KG1 (cell line): ENCODE results near the gene ATP6V0C.

Experiments used
- DNase-seq: peaks from one replicate; lab custom pipeline; 2025; lab: John Stamatoyannopoulos, UW

Gene ATP6V0C

DNA sequence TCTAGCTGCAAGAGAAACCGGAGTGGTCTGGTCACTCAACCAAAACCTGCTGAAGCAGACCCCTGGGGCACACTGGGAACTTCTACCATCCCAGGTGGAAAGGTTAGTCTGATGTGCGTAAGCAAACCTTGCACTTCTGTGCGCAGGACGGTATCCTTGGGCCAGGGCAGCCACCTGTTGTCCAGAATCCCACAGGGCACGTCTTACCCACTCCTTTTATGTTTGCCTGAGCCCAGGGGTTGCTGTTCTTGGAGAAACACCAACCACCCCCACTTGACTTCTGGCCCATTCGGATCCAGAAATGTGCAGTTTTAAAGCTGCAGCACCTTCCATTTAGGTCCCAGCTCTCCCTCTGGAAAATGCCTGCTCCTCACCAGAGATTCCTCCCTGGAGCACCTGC lies 20.1 kb upstream of the ATP6V0C start:
- no peak for DNase-seq

DNA sequence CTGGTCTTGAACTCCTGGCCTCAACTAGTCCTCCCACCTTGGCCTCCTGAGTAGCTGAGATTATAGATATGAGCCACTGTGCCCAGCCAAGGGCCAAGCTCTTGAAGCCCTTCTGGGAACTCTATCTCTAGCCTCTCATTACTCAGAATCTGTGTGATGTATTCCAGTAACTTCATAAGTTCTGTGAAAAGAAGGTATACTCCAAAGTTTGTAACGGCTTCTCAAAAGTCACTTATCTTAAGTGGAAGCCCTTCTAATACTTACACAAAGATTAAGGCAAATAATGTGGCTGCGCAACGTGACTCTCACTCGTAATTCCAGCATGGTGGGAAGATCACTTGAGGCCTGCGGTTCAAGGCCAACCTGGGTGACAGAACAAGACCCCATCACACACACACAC lies 19.1 kb upstream of the ATP6V0C start:
- no peak for DNase-seq

DNA sequence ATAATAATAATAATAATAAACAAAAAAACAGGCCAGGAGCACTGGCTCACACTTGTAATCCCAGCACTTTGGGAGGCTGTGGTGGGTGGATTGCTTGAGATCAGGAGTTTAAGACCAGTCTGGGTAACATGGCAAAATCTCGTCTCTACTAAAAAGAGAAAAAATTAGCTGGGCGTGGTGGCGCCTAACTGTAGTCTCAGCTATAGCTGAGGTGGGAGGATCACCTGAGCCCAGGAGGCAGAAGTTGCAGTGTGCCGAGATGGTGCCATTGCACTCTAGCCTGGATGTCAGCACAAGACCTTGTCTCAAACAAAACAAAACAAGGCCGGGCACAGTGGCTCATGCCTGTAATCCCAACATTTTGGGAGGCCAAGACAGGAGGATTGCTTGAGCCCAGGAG lies 18.7 kb upstream of the ATP6V0C start:
- DNase-seq = no peak

DNA sequence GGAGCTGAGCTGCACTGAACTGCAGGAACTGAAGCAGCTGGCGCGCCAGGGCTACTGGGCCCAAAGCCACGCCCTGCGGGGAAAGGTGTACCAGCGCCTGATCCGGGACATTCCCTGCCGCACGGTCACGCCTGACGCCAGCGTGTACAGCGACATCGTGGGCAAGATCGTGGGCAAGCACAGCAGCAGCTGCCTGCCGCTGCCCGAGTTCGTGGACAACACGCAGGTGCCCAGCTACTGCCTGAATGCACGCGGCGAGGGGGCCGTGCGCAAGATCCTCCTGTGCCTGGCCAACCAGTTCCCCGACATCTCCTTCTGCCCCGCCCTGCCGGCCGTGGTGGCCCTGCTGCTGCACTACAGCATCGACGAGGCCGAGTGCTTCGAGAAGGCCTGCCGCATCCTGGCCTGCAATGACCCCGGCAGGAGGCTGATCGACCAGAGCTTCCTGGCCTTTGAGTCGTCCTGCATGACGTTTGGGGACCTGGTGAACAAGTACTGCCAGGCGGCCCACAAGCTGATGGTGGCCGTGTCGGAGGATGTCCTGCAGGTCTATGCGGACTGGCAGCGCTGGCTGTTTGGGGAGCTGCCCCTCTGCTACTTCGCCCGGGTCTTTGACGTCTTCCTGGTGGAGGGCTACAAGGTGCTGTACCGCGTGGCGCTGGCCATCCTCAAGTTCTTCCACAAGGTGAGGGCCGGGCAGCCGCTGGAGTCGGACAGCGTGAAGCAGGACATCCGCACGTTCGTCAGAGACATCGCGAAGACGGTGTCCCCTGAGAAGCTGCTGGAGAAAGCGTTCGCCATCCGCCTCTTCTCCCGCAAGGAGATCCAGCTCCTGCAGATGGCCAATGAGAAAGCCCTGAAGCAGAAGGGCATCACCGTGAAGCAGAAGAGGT lies 17.3 kb upstream of the ATP6V0C start:
- no peak for DNase-seq

- DNase-seq = no peak
Measured at GRCh38 chr16:2497116-2497630, 16.6 kb upstream of the ATP6V0C start.

DNA sequence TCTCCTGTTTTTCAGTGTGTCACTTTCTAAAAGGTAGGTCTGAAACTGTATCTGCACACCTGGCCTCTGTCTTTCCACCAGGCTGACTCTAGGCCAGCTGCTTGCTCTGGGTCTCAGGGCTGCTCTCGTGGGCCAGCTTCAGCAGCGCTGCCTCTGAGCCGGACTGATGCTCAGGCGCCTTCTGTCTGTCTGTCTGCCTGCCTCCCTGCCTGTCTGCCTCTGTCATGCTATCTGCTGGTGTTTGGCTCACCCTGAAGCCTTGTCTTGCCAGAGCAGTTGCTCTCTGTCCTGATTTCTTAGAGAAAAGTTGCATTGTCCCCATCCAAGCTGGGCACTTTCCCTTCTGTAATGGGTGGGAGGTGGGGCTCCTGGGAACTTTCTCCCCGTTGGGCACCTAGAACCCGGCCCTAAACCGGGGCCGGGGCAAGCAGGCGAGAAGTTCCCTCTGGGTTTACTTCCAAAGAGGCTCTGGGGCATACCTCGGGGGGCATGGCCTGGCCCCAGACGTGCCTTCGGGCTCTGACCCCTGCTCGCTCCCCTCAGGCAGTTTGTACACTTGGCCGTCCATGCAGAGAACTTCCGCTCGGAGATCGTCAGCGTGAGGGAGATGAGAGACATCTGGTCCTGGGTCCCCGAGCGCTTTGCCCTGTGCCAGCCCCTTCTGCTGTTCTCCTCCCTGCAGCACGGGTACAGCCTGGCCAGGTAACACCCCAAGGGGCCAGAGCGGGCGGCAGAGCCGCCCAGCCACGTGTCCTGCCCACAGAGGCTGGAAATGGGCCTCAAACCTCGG lies 15.9 kb upstream of the ATP6V0C start:
- no peak for DNase-seq

DNA sequence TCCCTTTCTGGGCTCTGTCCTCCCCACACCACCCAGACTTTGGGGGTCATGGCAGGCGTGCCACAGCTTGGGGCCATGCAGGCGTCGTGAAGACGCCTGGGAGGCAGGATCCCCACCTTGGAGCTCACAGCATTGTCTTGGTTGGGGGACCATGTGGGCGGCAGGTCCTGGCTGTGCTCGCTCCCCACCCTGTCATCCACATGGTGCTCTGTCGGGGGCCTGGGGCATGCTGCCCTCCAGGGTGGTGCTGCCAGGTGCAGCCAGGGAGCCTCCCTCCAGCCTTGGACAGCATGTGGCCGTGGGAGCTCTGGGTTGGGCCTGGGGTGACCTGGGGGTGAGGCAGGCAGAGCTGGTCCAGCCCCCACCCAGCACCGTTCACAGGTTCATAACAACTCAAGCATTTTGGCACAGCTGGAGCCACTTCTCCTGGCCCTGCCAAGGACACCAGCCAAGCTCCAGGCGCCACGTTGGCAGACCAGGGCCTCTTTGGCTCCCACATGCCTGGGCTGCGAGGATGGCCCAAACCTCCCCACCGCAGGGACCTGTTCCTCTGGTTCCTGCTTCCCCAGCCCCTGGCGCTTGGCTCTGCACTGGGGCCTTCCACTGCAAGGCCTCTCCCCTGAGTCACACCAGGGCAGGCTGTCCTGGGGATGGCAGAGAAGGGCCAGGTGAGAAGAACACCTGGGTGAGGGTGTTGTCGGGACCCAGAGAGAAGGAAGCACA lies 15.1 kb upstream of the ATP6V0C start:
- no peak for DNase-seq

DNA sequence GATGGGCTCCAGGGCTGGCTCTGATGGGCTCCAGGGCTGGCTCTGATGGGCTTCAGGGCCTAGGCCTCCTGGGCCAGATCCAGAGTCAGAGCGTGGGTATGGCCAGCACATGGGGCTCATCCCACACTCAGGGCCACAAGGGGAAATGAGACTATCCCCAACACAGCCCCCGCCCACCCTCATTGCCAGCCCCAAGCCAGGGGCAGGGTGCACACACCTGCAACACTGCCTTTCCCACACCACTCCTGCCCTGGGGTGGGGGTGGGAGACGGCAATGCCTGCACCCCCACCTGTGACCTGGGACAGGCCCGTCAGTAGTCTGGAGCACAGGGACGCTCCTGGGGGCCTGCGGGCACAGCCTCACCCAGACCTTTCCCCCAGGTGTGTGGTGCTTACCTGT lies 14.3 kb upstream of the ATP6V0C start:
- DNase-seq = no peak

DNA sequence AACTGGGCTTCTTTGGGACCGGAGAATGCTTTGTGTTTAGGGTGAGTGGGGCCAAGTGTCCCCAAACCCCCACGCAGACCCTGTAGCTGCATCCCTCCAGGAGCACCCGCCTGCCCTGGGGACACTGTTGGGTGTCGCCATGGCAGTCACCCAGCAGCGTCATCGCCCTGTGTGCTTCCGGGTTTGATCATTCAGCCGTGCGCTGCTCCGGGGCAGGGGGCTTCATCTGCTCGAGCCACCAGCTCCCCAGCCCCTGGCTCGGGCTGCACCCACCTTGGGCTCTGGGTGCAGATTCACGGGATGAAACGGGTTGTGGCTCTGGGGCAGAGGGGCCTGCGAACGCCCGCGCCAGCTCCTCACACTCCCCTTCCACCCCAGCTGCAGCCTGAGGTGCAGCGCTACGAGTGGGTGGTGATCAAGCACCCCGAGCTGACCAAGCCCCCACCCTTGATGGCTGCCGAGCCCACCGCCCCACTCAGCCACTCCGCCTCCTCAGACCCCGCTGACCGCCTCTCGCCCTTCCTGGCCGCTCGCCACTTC lies 13.8 kb upstream of the ATP6V0C start:
- no peak for DNase-seq

DNA sequence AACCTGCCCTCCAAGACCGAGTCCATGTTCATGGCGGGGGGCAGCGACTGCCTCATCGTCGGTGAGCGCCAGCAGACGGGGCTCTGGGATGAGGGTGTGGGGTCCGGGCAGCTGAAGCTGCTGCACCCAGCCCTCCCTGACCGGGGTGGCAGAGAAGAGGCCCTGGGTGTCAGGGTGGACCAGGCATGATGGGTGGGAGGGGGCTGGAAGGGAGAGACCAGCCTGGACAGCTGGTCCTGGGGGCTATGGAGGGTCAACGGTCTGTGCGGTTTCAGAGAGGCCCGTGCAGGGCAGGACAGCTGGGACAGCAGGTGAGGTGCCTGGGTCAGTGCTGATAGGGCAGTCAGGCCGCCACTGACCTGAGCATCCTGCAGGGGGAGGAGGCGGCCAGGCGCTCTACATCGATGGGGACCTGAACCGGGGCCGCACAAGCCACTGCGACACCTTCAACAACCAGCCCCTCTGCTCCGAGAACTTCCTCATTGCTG lies 13.3 kb upstream of the ATP6V0C start:
- no peak for DNase-seq

DNA sequence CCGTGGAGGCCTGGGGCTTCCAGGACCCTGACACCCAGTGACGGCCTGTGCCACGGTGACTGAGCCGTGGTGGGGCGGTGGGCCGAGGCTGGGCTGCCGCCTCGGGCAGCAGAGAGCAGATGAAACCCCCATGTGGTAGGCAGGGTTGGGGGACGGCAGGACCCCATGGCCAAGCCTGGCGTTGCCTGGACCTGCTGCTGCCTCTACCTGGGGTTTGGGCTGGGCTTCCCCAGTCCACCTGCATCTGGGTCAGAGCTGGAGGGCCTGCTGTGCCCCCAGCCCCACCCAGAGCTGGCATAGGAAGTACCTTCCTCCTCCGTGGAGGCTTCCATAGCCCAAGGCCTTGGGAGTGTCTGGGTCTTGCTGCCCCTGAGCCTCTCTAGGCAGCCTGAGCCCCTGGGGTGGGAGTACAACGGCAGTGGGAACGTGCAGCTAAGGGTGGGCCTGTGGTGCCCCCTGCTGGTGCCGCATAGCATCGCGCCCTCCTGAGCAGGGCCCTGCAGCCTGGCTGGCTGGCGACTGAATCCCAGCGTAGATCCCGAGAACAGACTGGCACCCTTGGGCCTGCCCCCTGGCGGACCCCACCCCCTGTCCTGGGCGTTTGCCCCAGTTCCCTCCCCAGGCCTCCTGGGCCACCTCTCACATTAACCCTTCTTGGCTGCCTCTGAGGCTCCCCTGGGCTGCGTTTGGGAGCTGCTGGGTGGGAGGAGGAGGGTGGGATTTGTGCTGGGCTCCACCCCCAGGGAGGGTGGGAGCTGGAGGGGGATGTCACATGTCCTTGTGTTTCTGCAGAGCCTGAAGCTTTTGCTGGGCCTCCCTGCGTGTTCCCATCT lies 12.6 kb upstream of the ATP6V0C start:
- DNase-seq = peak; percentile 51

DNA sequence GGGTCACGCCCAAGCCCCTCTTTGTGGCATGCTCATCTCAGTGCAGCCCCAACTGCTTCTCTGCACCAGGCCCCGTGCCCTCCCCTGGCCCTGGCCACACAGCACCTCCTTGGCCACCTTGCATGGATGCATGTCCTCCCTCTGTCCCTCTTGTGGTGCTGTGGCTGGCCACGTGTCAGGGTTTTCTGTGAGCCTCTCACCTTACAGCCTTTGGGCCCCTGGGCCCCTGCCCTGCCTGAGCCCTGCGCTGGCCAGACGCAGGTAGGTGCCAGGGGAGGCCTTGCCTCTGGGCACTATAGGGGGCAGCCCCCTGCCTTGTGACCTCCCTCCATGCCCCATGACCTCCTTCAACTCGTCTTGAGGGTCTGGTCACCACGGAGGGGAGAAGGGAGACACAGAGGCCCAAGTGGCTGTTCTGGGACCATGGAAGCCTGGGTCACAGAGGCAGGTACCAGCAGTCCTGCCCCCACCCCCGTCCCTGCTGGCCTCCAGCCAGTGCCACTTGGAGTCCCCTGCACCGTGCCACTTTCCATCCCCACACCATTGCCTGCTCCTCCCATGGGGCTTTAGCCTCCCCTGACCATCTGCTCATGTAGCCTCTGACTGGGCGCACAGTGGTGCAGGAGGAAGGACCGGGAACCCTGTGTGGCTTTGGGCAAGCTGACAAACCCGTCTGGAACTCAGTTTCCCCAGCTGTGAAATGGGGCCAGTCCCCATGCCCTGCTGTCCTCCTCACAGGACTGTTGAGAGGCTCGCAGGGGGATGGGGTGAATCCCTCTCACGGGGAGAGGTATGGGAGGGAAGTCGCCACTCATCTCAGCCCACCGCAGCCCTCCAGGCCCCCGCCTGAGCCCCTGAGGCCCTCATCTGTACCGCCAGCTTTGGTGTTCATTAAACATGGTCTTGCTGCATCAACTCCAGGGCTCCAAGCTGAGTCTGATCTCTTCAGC lies 11.5 kb upstream of the ATP6V0C start:
- no peak for DNase-seq

DNA sequence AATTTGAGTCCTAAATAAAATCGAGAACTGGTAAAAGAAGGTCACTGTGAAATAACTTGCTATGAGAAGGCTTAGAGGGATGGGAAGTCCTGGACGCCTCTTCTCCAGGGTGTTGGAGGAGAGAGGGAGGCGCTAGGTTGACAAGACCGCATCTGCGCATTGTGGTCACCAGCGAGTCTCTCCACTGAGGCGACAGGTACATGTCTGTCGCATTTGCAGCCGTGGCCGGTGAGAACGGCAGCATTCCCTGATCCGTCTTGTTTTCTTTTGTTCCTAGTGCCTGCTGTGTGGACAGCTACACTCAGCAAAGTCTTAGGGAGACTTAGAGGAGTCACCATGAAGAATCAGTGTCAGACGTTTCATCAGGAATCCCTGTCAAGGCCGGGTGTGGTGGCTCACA lies 8.1 kb upstream of the ATP6V0C start:
- DNase-seq = no peak

DNA sequence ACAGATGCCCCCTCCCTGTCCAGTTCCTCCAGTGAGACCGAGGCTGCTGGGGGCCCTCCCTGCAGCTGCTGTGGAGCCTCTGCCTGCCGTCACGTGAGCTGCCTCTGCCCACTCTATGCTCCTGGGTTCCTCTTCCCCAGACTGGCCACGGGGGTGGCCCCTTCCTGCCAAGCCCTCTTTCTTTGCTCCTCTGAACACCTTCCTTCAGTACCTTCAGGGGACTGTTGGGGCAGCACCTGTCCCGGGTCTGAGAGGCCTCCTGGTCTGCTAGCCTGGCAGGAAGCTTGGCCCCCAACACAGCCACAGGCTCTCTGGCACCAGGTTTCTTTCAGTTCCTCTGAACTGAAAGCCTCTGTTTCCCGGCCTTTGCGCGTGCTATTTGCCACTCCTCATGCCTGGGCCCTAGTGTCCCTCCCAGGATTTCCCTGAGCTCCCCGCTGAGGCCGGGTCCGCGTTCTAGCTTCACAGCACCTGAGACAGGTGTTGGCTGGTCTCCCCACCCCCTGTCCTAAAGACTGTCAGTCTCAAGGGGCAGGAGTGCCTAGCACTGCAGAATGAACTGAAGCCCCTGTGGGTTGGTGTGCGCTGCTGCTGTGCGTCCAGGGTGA lies 6.6 kb upstream of the ATP6V0C start:
- peak; percentile 32 for DNase-seq

DNA sequence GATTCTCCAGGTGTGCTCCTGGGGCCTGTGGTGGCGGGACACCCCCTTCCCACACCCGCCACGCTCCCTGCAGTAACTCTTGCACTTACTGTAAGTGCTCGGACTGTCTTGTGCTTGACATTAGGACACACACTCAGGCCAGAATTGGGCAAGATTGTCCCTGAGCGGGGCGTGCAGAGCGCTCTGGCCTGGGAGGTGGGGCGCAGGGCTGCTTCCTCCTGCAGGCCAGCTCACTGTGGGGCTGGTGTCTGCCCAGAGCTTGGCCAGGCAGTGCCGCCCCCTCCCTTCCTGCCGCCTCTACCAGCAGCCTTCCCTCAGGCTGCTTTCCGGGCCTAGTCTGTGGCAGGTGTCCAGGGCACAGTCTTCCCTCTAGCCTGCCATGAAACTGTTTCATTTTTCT lies 6.1 kb upstream of the ATP6V0C start:
- DNase-seq = no peak

DNA sequence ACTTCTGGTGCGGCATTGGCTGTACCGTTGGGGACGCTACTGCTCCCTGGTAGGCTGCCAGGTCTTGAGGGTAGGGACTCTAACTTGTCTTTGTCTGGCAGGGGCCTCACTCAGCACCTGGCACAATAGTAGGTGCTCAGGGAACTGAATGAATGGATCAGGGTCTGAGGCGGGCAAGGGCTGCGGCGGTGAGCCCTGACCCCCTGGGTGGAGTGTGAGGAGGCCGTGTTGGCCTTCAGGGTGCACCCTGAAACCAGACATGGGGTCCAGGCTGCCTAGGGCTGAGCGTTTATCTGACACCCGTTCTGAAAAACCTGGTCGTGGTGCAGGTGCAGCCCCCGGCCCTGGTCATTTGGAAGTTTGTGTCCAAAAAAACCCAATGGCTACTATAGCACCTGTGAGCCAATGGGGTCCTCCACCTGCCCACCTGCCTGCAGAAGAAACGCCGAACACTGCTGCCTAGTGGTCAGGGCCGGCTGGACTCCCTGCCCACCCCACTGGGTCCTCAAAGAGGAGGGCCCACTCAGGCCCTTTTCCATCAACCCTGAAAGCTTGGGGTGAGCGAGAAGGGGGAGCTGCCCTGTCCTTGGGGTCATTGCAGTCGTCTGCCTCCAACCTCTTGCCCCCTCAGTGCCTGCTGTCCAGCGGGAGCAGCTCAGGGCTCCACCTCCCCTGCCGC lies 4.9 kb upstream of the ATP6V0C start:
- no peak for DNase-seq

DNA sequence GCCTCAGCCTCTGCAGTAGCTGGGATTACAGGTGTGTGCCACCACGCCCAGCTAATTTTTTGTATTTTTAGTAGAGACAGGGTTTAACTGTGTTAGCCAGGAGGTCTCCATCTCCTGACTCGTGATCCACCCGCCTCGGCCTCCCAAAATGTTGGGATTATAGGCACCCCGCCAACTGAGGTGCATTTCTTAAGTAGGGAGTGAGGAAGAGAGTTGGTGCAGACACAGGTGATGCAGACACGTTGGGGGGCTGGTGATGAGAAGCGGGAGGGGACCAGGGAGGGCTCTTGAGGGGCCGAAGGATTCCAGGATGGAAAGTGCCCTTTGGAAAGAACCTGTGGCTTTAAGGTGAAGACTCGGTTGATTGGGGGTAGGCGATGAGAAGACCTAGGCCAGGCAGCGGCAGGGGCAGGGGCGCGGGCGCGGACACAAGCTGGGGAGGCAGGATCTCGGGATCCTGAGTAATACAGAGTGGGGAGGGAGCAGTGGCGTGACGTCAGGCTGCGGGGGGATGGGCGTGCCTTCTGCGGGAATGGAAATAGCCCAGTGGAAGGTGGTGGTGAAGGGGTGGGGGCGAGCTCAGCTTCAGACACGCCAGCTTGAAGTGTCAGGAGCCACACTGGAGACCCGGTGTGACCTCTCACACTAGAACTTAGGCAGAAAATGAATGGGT lies 2.5 kb upstream of the ATP6V0C start:
- no peak for DNase-seq

DNA sequence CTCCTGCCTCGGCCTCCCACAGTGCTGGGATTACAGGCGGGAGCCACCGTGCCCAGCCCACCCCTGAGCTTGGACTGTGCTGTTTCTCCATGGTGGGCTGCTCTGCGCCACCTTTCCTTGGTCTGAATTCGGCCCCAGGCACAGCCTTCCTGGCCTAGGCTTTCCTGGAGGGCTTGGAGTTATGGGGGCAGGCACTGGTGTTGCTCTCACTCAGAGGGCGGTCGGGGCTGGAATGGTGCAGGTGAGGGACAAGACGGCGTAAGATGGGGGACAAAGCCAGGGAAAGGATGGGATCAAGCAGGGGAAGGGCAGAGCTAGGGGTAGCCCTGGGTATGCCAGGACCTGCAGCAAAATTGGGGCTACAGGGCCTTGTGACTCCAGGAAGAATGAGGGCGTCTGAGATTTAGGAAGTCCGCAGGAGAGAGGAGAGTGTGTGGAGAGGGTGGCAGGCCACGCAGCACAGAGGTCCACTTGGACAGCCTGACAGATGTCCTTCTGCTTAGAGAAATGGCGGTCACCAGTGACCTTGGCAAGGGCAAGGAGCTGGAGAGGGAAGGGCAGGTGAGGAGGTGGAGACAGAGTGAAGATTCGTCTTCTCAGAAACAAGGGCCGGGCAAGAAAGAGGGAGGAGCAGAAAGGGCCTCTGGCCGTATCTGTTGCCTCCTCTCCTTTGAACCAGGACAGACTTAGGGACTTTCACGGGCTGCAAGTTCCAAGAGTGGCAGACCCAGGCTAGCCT lies 1.6 kb upstream of the ATP6V0C start:
- DNase-seq = no peak
